Measurements from ENCODE around the gene TGFB2.

The TGFB2 gene

DNA sequence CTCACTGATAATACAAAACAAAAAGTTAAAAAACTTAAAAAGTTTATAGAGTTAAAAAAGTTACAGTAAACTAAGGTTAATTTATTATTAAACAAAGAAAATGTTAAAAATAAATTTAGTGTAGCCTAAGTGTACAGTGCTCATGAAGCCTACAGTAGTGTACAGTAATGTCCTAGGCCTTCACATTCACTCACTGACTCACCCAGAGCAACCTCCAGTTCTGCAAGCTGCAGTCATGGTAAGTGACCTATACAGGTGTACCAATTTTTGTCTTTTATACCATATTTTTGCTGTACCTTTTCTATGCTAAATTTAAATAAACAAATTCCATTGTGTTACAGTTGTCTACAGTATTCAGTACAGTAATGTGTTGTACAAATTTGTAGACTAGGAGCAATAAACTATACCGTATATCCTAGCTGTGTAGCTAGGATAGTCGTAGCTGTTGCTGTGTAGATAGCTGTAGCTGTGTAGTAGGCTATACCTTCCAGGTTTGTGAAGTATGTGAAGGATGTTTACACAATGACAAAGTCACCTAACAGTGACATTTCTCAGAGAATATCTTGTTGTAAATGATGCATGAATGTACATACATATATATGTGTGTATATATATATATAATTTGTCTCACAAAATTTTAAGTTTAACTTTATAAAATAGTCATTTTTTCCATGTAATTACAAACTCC lies 140.2 kb downstream of the TGFB2 start:
- in situ Hi-C loops (cut with HindIII; ENCODE audit: low pct_ligation_motif_present, low sequenced_read_pairs), result no loop called here
- H3K27me3 ChIP-seq (replicated peaks), result no peaks in the 10 kb centered on the region
- DNase-seq, result no peak
- TF ChIP-seq, protein P1, sequence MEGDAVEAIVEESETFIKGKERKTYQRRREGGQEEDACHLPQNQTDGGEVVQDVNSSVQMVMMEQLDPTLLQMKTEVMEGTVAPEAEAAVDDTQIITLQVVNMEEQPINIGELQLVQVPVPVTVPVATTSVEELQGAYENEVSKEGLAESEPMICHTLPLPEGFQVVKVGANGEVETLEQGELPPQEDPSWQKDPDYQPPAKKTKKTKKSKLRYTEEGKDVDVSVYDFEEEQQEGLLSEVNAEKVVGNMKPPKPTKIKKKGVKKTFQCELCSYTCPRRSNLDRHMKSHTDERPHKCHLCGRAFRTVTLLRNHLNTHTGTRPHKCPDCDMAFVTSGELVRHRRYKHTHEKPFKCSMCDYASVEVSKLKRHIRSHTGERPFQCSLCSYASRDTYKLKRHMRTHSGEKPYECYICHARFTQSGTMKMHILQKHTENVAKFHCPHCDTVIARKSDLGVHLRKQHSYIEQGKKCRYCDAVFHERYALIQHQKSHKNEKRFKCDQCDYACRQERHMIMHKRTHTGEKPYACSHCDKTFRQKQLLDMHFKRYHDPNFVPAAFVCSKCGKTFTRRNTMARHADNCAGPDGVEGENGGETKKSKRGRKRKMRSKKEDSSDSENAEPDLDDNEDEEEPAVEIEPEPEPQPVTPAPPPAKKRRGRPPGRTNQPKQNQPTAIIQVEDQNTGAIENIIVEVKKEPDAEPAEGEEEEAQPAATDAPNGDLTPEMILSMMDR (IDR thresholded peaks at IDR 0.05; ENCODE audit: low read depth, low read length, missing control alignments), result no peak
- no peaks in the 10 kb centered on the region for H3K36me3 ChIP-seq (replicated peaks)
- H3K27ac ChIP-seq, result no peak overlapping the region
- no peak overlapping the region for H3K4me3 ChIP-seq (ENCODE audit: low read depth, low read length)

DNA sequence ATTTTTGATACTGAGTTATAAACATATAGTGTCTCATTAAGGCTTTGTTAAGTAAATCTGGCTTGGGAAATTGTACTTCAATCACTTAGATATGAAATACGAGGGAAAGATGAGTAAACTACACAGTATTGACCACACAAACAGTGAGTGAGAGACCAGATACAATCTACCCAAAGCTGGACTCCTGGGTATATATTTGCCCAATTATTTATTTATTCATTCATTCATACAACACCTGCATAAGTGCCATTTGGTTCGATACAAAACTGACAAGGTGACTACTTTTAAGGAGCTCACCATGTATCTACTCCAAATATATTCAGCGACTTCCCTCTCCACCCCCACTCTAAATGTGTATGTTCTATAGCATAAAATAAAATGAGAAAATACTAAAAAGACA lies 143.4 kb downstream of the TGFB2 start:
- Histone ChIP-seq H3K36me3 (replicated peaks) (no peaks in the 10 kb centered on the region), H3K27ac (peak overlapping the region; percentile 98), H3K4me3 (ENCODE audit: low read depth, low read length) (no peak overlapping the region), H3K27me3 (replicated peaks) (no peaks in the 10 kb centered on the region)
- no peak for DNase-seq
- in situ Hi-C loops (cut with HindIII; ENCODE audit: low pct_ligation_motif_present, low sequenced_read_pairs), result no loop called here
- TF ChIP-seq, protein P1 (IDR thresholded peaks at IDR 0.05; ENCODE audit: low read depth, low read length, missing control alignments), result no peak

DNA sequence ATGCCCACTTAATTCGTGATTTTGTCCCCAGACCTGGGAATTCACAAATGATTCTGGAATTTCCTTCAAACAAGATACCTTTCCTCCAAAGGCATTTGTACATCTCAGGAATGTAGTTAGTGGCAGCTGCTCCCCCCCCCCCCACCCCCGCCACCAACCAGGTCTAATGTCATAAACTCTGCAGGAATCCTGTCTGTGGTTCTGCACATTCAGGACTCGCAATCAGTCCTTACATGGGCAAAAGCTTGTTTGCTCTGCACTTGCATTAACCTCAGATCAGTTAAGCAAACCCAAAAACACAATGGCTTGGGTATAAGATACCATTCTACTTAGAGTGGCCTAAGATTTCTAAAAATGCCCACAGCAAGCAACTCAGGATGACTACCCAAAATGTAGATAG lies 143.8 kb downstream of the TGFB2 start:
- H3K27me3 ChIP-seq (replicated peaks), result no peaks in the 10 kb centered on the region
- in situ Hi-C loops (cut with HindIII; ENCODE audit: low pct_ligation_motif_present, low sequenced_read_pairs), result no loop called here

DNA sequence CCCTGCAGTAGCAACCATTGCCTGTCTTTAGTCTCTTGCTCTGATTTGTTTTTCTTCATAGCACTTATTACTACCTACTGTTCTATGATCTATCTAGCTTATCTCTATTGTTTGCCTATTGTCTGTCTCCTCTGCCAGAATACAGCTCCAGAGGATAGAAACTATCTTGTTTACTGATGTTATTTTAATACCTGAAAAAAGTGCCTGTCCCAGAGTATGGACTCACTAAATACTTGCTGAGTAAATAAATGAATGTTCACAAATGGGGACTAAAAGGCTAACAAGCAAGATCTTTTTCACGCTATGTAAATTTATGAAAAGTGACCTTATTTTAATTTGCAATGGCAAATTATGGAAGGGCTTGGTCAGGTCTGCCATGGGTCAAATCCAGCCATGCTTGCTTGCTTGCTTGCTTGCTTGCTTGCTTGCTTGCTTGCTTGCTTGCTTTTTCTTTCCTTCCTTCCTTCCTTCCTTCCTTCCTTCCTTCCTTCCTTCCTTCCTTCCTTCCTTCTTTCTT lies 145.3 kb downstream of the TGFB2 start:
- Histone ChIP-seq H3K27me3 (replicated peaks) (no peaks in the 10 kb centered on the region), H3K36me3 (replicated peaks) (no peaks in the 10 kb centered on the region), H3K27ac (peak overlapping the region; percentile 98), H3K4me3 (ENCODE audit: low read depth, low read length) (no peak overlapping the region)
- TF ChIP-seq, protein P1 (IDR thresholded peaks at IDR 0.05; ENCODE audit: low read depth, low read length, missing control alignments), result no peak
- no peak for DNase-seq
- in situ Hi-C loops (cut with HindIII; ENCODE audit: low pct_ligation_motif_present, low sequenced_read_pairs), result no loop called here

More for the DNA sequence above, 143.8 kb downstream of the TGFB2 start:
- TF ChIP-seq, protein P1 (IDR thresholded peaks at IDR 0.05; ENCODE audit: low read depth, low read length, missing control alignments), result no peak
- Histone ChIP-seq H3K4me3 (ENCODE audit: low read depth, low read length) (no peak overlapping the region), H3K36me3 (replicated peaks) (no peaks in the 10 kb centered on the region), H3K27ac (peak overlapping the region; percentile 98)
- DNase-seq, result peak; percentile 93

DNA sequence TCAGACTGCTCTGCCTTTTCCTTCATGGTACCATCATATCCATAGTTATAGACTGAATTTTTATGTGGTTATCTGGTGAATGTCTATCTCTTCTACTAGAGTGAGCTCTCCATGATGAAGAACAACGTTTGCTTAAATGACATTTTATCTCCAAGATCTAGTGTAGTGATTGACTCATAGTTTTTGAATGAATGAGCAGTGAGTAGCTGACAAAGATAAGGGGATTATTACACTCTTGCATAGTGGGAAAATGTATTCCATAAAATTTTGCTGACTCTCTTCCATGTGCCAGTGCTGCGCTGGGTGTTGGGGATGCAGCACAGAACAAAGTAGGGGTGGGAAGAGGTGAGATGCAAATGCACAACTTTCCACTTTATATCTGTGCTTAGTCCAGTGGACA lies 147.7 kb downstream of the TGFB2 start:
- in situ Hi-C loops (cut with HindIII; ENCODE audit: low pct_ligation_motif_present, low sequenced_read_pairs), result no loop called here
- H3K36me3 ChIP-seq (replicated peaks), result no peaks in the 10 kb centered on the region
- DNase-seq, result peak; percentile 41
- H3K27me3 ChIP-seq (replicated peaks), result no peaks in the 10 kb centered on the region
- H3K4me3 ChIP-seq (ENCODE audit: low read depth, low read length), result no peak overlapping the region
- peak overlapping the region; percentile 77 for H3K27ac ChIP-seq
- TF ChIP-seq, protein P1 (IDR thresholded peaks at IDR 0.05; ENCODE audit: low read depth, low read length, missing control alignments), result no peak

DNA sequence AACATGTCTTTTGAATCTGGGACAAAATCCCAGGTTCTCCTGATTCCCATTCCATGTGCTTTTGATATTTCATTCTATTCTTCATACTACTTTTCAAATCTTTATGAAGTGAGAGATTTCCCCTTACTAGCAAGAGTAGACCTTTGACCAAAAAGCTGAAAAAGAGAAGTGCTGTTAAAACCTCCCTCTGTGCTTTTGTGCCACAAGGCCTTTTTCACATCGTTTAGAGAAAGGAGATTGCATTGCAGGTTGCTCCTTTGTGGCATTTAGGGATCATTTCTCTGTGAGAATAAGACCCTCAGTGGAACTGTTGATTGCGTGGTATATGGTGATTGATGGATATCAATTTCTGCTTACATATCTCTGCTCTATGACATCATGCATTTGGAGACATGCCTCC lies 148.8 kb downstream of the TGFB2 start:
- peak overlapping the region; percentile 10 for H3K27ac ChIP-seq
- TF ChIP-seq, protein P1 (IDR thresholded peaks at IDR 0.05; ENCODE audit: low read depth, low read length, missing control alignments), result no peak
- DNase-seq, result no peak
- no peaks in the 10 kb centered on the region for H3K27me3 ChIP-seq (replicated peaks)
- H3K36me3 ChIP-seq (replicated peaks), result no peaks in the 10 kb centered on the region
- in situ Hi-C loops (cut with HindIII; ENCODE audit: low pct_ligation_motif_present, low sequenced_read_pairs), result no loop called here
- no peak overlapping the region for H3K4me3 ChIP-seq (ENCODE audit: low read depth, low read length)

Data from brain microvascular endothelial cell (primary cell).